Neural cell (in vitro differentiated cells): ENCODE measurements around the gene PIKFYVE. TPM values are rescaled to one million over a fixed set of nuclear protein-coding genes. Genes with fewer than 3 reads are reported as not detected.

Experiments used
- H2AFZ ChIP-seq: fragments of 200-600, 300-800 bp; sonication (generic), shearing (Covaris generic); 2 replicates; pipeline ENCODE4 v1.6.0; 2014; ENCODE audit warnings: low read depth, mild to moderate bottlenecking, antibody characterized with exemption, low read length, moderate library complexity
- H3F3A ChIP-seq: fragments of 200-600 bp; shearing (Covaris generic); 2 replicates; pipeline ENCODE4 v1.6.1; 2016; ENCODE audit warnings: mild to moderate bottlenecking, moderate library complexity, mixed read lengths, antibody characterized with exemption, low read length; ENCODE audit not compliant: insufficient read depth, poor library complexity, severe bottlenecking
- H3K27ac ChIP-seq: fragments of 200-600, 300-800 bp; sonication (generic), shearing (Covaris generic); 2 replicates; pipeline ENCODE4 v1.5.1; 2014; ENCODE audit warnings: mild to moderate bottlenecking, low read length, moderate library complexity
- H3K27me3 ChIP-seq: fragments of 300-800, 200-600 bp; sonication (generic), shearing (Covaris generic); 2 replicates; pipeline ENCODE4 v1.6.0; 2014; ENCODE audit warnings: mild to moderate bottlenecking, low read depth, low read length, moderate library complexity; ENCODE audit not compliant: insufficient read depth
- H3K36me3 ChIP-seq: fragments of 300-800, 200-600 bp; sonication (generic), shearing (Covaris generic); 2 replicates; pipeline ENCODE4 v1.5.1; 2014; ENCODE audit warnings: mild to moderate bottlenecking, antibody characterized with exemption, low read length, moderate library complexity; ENCODE audit not compliant: insufficient read depth
- H3K4me2 ChIP-seq: fragments of 300-800, 200-600 bp; sonication (generic), shearing (Covaris generic); 2 replicates; pipeline ENCODE4 v1.6.0; 2014; ENCODE audit warnings: mild to moderate bottlenecking, low read length
- H3K4me3 ChIP-seq: fragments of 300-800, 200-600 bp; sonication (generic), shearing (Covaris generic); 2 replicates; pipeline ENCODE4 v1.5.1; 2014; ENCODE audit warnings: mild to moderate bottlenecking, low read length, moderate library complexity
- H3K79me2 ChIP-seq: fragments of 200-600 bp; shearing (Covaris generic); replicated peaks from 2 replicates; pipeline ENCODE4 v1.6.0; 2014; ENCODE audit warnings: mild to moderate bottlenecking, low read length, moderate library complexity; ENCODE audit not compliant: insufficient read depth
- H3K9ac ChIP-seq: fragments of 300-800, 200-600 bp; sonication (generic), shearing (Covaris generic); 2 replicates; pipeline ENCODE4 v1.6.1; 2016; ENCODE audit warnings: mild to moderate bottlenecking, low read length, mixed read lengths
- H3K9me2 ChIP-seq: fragments of 200-600 bp; shearing (Covaris generic); 2 replicates; pipeline ENCODE4 v1.6.1; 2016; ENCODE audit warnings: mild to moderate bottlenecking, low read length, mixed read lengths; ENCODE audit not compliant: insufficient read depth
- H3K9me3 ChIP-seq: fragments of 200-600, 300-800 bp; sonication (generic), shearing (Covaris generic); 2 replicates; pipeline ENCODE4 v1.6.1; 2016; ENCODE audit warnings: mild to moderate bottlenecking, mixed run types, low read length, moderate library complexity, mixed read lengths
- H4K20me1 ChIP-seq: fragments of 200-600 bp; shearing (Covaris generic); 2 replicates; pipeline ENCODE4 v1.6.1; 2016; ENCODE audit warnings: mild to moderate bottlenecking, mixed run types; ENCODE audit not compliant: insufficient read depth
- EP300 ChIP-seq: fragments of 450-650 bp; conservative IDR thresholded peaks from 2 replicates; pipeline ENCODE4 v1.6.1; 2014; ENCODE audit warnings: antibody characterized with exemption, mild to moderate bottlenecking, moderate library complexity; ENCODE audit not compliant: poor library complexity, severe bottlenecking
- EZH2 ChIP-seq: fragments of 200-600, 300-800 bp; shearing (Covaris generic), sonication (generic); IDR thresholded peaks from 2 replicates; pipeline ENCODE4 v1.6.1; 2014; ENCODE audit warnings: antibody characterized with exemption, low read length, borderline replicate concordance, mild to moderate bottlenecking; ENCODE audit not compliant: insufficient read depth, poor library complexity, severe bottlenecking
- MXI1 ChIP-seq: fragments of 450-650 bp; conservative IDR thresholded peaks from 2 replicates; pipeline ENCODE4 v1.6.1; 2014; ENCODE audit warnings: antibody characterized with exemption, mild to moderate bottlenecking; ENCODE audit not compliant: poor library complexity, severe bottlenecking
- POLR2AphosphoS5 ChIP-seq: IDR thresholded peaks from 2 replicates; pipeline ENCODE4 v1.6.1; 2012
- RAD21 ChIP-seq: fragments of 450-650 bp; conservative IDR thresholded peaks from 2 replicates; pipeline ENCODE4 v1.6.1; 2014; ENCODE audit warnings: antibody characterized with exemption, mild to moderate bottlenecking, moderate library complexity
- SMC3 ChIP-seq: fragments of 450-650 bp; conservative IDR thresholded peaks from 2 replicates; pipeline ENCODE4 v1.6.1; 2014; ENCODE audit warnings: antibody characterized with exemption, mild to moderate bottlenecking, moderate library complexity; ENCODE audit not compliant: poor library complexity
- TAF1 ChIP-seq: IDR thresholded peaks from 2 replicates; pipeline ENCODE4 v1.6.1; 2012; ENCODE audit warnings: low read depth
- polyA plus RNA-seq: library from polyadenylated mRNA; depleted of rRNA; stranded (reverse); fragments of >200 nt; gene quantifications from 2 replicates; pipeline ENCODE4 v1.2.3, GENCODE V29; 2014
- TF ChIP-seq, protein P1 (sequence below): fragments of 450-650 bp; IDR thresholded peaks from 2 replicates; pipeline ENCODE4 v1.5.1; 2014; ENCODE audit warnings: antibody characterized with exemption, mild to moderate bottlenecking, moderate library complexity; ENCODE audit not compliant: poor library complexity, severe bottlenecking
- TF ChIP-seq, protein P2 (sequence below): IDR thresholded peaks from 2 replicates; pipeline ENCODE4 v1.6.1; 2012; ENCODE audit warnings: borderline replicate concordance

The PIKFYVE gene
- polyA plus RNA-seq, 1 donor from 2014 or later = 27.1 TPM

DNA sequence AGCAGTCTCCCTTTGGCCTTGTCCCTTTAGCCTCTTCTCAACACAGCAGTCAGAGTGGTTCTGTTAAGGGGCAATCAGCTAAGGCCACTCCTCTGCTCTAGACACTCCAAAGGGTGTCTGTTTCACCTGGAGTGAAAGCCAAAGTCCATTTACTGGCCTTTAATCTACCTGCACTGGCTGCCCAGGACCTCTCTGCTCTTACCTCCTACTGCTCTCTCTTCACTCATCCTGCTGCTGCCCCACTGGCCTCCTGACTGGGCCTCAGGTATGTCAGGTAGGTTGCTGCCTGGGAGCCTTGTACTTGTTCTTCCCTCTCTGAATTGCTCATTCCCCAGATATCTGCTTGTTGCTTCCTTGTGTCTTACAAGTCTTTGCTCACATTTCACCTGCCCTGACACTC lies 68.2 kb downstream of the PIKFYVE start:
- H3K4me2 ChIP-seq = no peak overlapping the region

DNA sequence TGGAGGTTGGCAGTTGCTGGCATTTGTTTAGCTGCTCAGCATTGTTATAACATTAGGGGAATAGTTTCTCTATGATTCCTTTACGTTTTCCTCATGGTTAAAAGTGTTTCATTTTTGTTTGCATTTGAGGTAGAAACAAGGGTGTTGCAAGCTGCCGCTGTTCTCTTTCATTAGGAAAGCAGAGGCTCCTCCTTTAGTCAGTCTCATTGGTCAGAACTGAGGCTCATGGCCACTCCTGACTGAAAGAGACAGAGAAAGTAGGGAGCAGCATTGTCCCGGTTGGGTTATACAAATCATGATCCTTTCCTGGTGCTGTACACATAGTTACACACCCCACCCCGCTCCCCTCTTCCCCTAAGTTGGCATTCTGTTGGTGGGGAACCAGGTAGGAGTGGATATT lies 80.7 kb downstream of the PIKFYVE start:
- no peaks in the 10 kb centered on the region for H3K9me2 ChIP-seq
- H3K36me3 ChIP-seq = peaks cover 8% of the 10 kb centered on the region
- no peaks in the 10 kb centered on the region for H3K9me3 ChIP-seq
- no peaks in the 10 kb centered on the region for H4K20me1 ChIP-seq
- H3F3A ChIP-seq = no peaks in the 10 kb centered on the region
- H2AFZ ChIP-seq = no peak overlapping the region
- TF ChIP-seq EZH2 (no peak), EP300 (no peak), SMC3 (no peak), TAF1 (no peak), MXI1 (no peak), RAD21 (no peak), POLR2AphosphoS5 (no peak)
- TF ChIP-seq, protein P1, sequence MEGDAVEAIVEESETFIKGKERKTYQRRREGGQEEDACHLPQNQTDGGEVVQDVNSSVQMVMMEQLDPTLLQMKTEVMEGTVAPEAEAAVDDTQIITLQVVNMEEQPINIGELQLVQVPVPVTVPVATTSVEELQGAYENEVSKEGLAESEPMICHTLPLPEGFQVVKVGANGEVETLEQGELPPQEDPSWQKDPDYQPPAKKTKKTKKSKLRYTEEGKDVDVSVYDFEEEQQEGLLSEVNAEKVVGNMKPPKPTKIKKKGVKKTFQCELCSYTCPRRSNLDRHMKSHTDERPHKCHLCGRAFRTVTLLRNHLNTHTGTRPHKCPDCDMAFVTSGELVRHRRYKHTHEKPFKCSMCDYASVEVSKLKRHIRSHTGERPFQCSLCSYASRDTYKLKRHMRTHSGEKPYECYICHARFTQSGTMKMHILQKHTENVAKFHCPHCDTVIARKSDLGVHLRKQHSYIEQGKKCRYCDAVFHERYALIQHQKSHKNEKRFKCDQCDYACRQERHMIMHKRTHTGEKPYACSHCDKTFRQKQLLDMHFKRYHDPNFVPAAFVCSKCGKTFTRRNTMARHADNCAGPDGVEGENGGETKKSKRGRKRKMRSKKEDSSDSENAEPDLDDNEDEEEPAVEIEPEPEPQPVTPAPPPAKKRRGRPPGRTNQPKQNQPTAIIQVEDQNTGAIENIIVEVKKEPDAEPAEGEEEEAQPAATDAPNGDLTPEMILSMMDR = no peak
- TF ChIP-seq, protein P2, sequence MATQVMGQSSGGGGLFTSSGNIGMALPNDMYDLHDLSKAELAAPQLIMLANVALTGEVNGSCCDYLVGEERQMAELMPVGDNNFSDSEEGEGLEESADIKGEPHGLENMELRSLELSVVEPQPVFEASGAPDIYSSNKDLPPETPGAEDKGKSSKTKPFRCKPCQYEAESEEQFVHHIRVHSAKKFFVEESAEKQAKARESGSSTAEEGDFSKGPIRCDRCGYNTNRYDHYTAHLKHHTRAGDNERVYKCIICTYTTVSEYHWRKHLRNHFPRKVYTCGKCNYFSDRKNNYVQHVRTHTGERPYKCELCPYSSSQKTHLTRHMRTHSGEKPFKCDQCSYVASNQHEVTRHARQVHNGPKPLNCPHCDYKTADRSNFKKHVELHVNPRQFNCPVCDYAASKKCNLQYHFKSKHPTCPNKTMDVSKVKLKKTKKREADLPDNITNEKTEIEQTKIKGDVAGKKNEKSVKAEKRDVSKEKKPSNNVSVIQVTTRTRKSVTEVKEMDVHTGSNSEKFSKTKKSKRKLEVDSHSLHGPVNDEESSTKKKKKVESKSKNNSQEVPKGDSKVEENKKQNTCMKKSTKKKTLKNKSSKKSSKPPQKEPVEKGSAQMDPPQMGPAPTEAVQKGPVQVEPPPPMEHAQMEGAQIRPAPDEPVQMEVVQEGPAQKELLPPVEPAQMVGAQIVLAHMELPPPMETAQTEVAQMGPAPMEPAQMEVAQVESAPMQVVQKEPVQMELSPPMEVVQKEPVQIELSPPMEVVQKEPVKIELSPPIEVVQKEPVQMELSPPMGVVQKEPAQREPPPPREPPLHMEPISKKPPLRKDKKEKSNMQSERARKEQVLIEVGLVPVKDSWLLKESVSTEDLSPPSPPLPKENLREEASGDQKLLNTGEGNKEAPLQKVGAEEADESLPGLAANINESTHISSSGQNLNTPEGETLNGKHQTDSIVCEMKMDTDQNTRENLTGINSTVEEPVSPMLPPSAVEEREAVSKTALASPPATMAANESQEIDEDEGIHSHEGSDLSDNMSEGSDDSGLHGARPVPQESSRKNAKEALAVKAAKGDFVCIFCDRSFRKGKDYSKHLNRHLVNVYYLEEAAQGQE = no peak
- no peak overlapping the region for H3K27ac ChIP-seq
- no peak overlapping the region for H3K4me3 ChIP-seq
- no peaks in the 10 kb centered on the region for H3K79me2 ChIP-seq
- no peak overlapping the region for H3K9ac ChIP-seq
- H3K27me3 ChIP-seq = no peaks in the 10 kb centered on the region
- no peak overlapping the region for H3K4me2 ChIP-seq

More for the DNA sequence above, 68.2 kb downstream of the PIKFYVE start:
- no peak overlapping the region for H3K9ac ChIP-seq
- no peaks in the 10 kb centered on the region for H3F3A ChIP-seq
- H3K27ac ChIP-seq = no peak overlapping the region
- no peaks in the 10 kb centered on the region for H3K79me2 ChIP-seq
- H3K27me3 ChIP-seq = no peaks in the 10 kb centered on the region
- H3K9me2 ChIP-seq = no peaks in the 10 kb centered on the region
- no peak overlapping the region for H3K4me3 ChIP-seq
- no peak overlapping the region for H2AFZ ChIP-seq
- H3K36me3 ChIP-seq = peaks cover 6% of the 10 kb centered on the region
- no peaks in the 10 kb centered on the region for H4K20me1 ChIP-seq
- H3K9me3 ChIP-seq = no peaks in the 10 kb centered on the region
- TF ChIP-seq EP300 (no peak), POLR2AphosphoS5 (no peak), EZH2 (no peak), RAD21 (no peak), MXI1 (no peak), TAF1 (no peak), SMC3 (no peak)
- TF ChIP-seq, protein P2 = no peak
- TF ChIP-seq, protein P1 = no peak
